Middle frontal gyrus (tissue), 1 donor: Measurements from ENCODE around the gene NDUFB10.
A peak's percentile ranks its signal among the peaks of the same experiment; 100 is the strongest.

Experiments
- DNase-seq: peaks from one replicate; pipeline ENCODE4 v3.0.0-alpha.2; 2015; ENCODE audit warnings: low spot score; ENCODE audit errors: extremely low spot score

Gene NDUFB10

GRCh38 chr16:1971796-1972489, 12.6 kb downstream of the NDUFB10 start, which contains the start of gene TBL3:
TSS of gene TBL3 (plus strand) at chr16:1972053. CDS start at chr16:1972165, 112 bp downstream.
- peak; percentile 88 for DNase-seq

GRCh38 chr16:1972490-1972877, 13.1 kb downstream of the NDUFB10 start:
- DNase-seq = no peak

- DNase-seq = no peak
These were observed 14.3 kb downstream of the NDUFB10 start for GRCh38 chr16:1973461-1974156.

GRCh38 chr16:1974157-1975070, 15.1 kb downstream of the NDUFB10 start:
- no peak for DNase-seq

- no peak for DNase-seq
These were observed 16.3 kb downstream of the NDUFB10 start for GRCh38 chr16:1975432-1976215.

- DNase-seq = no peak
These were observed 16.8 kb downstream of the NDUFB10 start for GRCh38 chr16:1976216-1976520.

GRCh38 chr16:1976951-1977874, 17.9 kb downstream of the NDUFB10 start:
- no peak for DNase-seq

- DNase-seq = no peak
These were observed 18.5 kb downstream of the NDUFB10 start for GRCh38 chr16:1977875-1978268.

GRCh38 chr16:1978476-1979120, 19.3 kb downstream of the NDUFB10 start:
- no peak for DNase-seq

- DNase-seq = no peak
These were observed 20.1 kb downstream of the NDUFB10 start for GRCh38 chr16:1979271-1980029.

GRCh38 chr16:1980030-1980769, 20.9 kb downstream of the NDUFB10 start:
- DNase-seq = no peak

GRCh38 chr16:1980770-1981087, 21.4 kb downstream of the NDUFB10 start:
- no peak for DNase-seq

GRCh38 chr16:1981398-1981836, 22.1 kb downstream of the NDUFB10 start, which contains the start of gene NOXO1:
TSS of gene NOXO1 (minus strand) at chr16:1981469. CDS start at chr16:1981179, 290 bp downstream.
- no peak for DNase-seq

GRCh38 chr16:1982013-1982433, 22.7 kb downstream of the NDUFB10 start:
- no peak for DNase-seq

GRCh38 chr16:1982991-1983543, 23.7 kb downstream of the NDUFB10 start:
- DNase-seq = no peak

- DNase-seq = peak; percentile 74
These were observed 24.4 kb downstream of the NDUFB10 start, which contains the start of gene GFER for GRCh38 chr16:1983544-1984346. TSS of gene GFER (plus strand) at chr16:1984193. CDS start at chr16:1984219, 26 bp downstream.
